ENCODE results near the gene KRT12. TPM values are rescaled to one million over a fixed set of nuclear protein-coding genes. Genes with fewer than 3 reads are reported as not detected.

KRT12 gene
- not detected for total RNA-seq

GRCh38 chr17:40866838-40867237 lies at the start of gene KRT12:
Gene KRT12, minus strand, starts transcription at chr17:40867223. Its CDS starts 37 bp downstream, at chr17:40867186.
- Mint-ChIP-seq H3K27me3 (peaks cover 30% of the 10 kb centered on the region), H3K9me3 (no peaks in the 10 kb centered on the region), H3K27ac (no peak within 1 kb of the TSS), H3K4me1 (no peaks in the 10 kb centered on the region), H3K36me3 (no peaks in the 10 kb centered on the region), H3K4me3 (no peak within 1 kb of the TSS)
- DNase-seq, result no peak

GRCh38 chr17:40916366-40916765 lies 49.3 kb upstream of the KRT12 start:
- Mint-ChIP-seq H3K4me1 (peaks cover 10% of the 10 kb centered on the region), H3K27me3 (no peaks in the 10 kb centered on the region), H3K27ac (no peak overlapping the region), H3K4me3 (no peak overlapping the region), H3K9me3 (no peaks in the 10 kb centered on the region), H3K36me3 (no peaks in the 10 kb centered on the region)
- no peak for DNase-seq

GRCh38 chr17:40915721-40916256 lies 48.8 kb upstream of the KRT12 start:
- Mint-ChIP-seq H3K4me1 (peaks cover 7% of the 10 kb centered on the region), H3K9me3 (no peaks in the 10 kb centered on the region), H3K36me3 (no peaks in the 10 kb centered on the region), H3K27me3 (peaks cover 4% of the 10 kb centered on the region), H3K4me3 (no peak overlapping the region), H3K27ac (no peak overlapping the region)
- no peak for DNase-seq

- peaks cover 4% of the 10 kb centered on the region for H3K27me3 Mint-ChIP-seq
- H3K9me3 Mint-ChIP-seq, result no peaks in the 10 kb centered on the region
- H3K27ac Mint-ChIP-seq, result no peak overlapping the region
- no peaks in the 10 kb centered on the region for H3K36me3 Mint-ChIP-seq
- no peak for DNase-seq
- no peak overlapping the region for H3K4me3 Mint-ChIP-seq
- peaks cover 7% of the 10 kb centered on the region for H3K4me1 Mint-ChIP-seq
These were observed 48.2 kb upstream of the KRT12 start for GRCh38 chr17:40915199-40915661.

- Mint-ChIP-seq H3K36me3 (no peaks in the 10 kb centered on the region), H3K27me3 (peaks cover 5% of the 10 kb centered on the region)
These were observed 47.2 kb upstream of the KRT12 start for GRCh38 chr17:40914075-40914855.

GRCh38 chr17:40912486-40913210 lies 45.6 kb upstream of the KRT12 start:
- no peak for DNase-seq
- no peak overlapping the region for H3K27ac Mint-ChIP-seq
- no peaks in the 10 kb centered on the region for H3K36me3 Mint-ChIP-seq
- no peaks in the 10 kb centered on the region for H3K9me3 Mint-ChIP-seq
- peaks cover 18% of the 10 kb centered on the region for H3K27me3 Mint-ChIP-seq
- H3K4me1 Mint-ChIP-seq, result peaks cover 12% of the 10 kb centered on the region
- no peak overlapping the region for H3K4me3 Mint-ChIP-seq

More at GRCh38 chr17:40914075-40914855, 47.2 kb upstream of the KRT12 start:
- Mint-ChIP-seq H3K4me3 (no peak overlapping the region), H3K27ac (no peak overlapping the region), H3K9me3 (no peaks in the 10 kb centered on the region), H3K4me1 (peaks cover 12% of the 10 kb centered on the region)
- no peak for DNase-seq

- no peak for DNase-seq
- H3K27ac Mint-ChIP-seq, result no peak overlapping the region
- peaks cover 32% of the 10 kb centered on the region for H3K27me3 Mint-ChIP-seq
- H3K36me3 Mint-ChIP-seq, result no peaks in the 10 kb centered on the region
- H3K4me1 Mint-ChIP-seq, result peaks cover 12% of the 10 kb centered on the region
- H3K9me3 Mint-ChIP-seq, result no peaks in the 10 kb centered on the region
- no peak overlapping the region for H3K4me3 Mint-ChIP-seq
These were observed 43.4 kb upstream of the KRT12 start for GRCh38 chr17:40910441-40910841.

DNA sequence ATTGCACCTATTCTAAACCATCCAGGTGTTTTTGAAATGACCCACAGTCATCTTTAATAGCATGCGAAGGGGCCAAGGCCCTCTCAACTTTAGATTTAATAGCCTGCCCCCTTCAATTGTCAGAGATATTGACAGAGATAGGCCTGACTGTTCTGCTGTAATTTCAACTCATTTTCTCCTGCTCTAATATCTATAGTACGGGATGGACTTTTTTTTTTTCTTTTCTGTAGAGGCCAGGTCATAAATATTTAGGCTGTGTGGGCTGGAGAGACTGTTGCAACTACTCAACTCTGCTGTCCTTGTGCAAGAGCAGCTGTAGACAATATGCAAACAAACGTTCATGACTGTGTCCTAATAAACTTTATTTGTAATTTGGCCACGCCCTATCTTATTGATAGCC lies 42.7 kb upstream of the KRT12 start:
- no peak overlapping the region for H3K4me3 Mint-ChIP-seq
- DNase-seq, result no peak
- peaks cover 6% of the 10 kb centered on the region for H3K4me1 Mint-ChIP-seq
- H3K27ac Mint-ChIP-seq, result no peak overlapping the region
- H3K9me3 Mint-ChIP-seq, result no peaks in the 10 kb centered on the region
- no peaks in the 10 kb centered on the region for H3K36me3 Mint-ChIP-seq
- peaks cover 36% of the 10 kb centered on the region for H3K27me3 Mint-ChIP-seq

- H3K9me3 Mint-ChIP-seq, result no peaks in the 10 kb centered on the region
- DNase-seq, result peak; percentile 67
- H3K27ac Mint-ChIP-seq, result no peak overlapping the region
- peaks cover 5% of the 10 kb centered on the region for H3K4me1 Mint-ChIP-seq
- no peaks in the 10 kb centered on the region for H3K36me3 Mint-ChIP-seq
- H3K27me3 Mint-ChIP-seq, result peaks cover 38% of the 10 kb centered on the region
- H3K4me3 Mint-ChIP-seq, result no peak overlapping the region
These were observed 42.3 kb upstream of the KRT12 start for GRCh38 chr17:40909351-40909750.

DNA sequence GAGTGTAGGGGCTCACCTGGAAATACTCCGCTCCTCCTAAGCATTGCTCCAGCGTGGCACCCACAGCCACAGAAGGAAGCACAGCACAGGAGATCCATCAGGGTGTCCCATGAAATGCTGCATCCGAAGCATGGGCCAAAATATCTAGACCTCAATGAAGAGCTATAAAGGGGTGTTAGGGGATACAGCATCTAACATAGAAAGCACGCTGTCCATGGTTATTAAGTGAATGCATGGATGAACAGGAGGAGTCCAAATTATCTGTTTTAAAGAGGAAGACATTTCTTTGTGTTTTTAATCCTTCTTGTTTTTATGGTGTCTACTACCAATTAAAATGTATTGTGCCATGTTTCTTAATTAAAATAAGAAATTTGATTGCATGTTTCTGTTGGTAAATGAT lies 39.6 kb upstream of the KRT12 start:
- no peak for DNase-seq
- Mint-ChIP-seq H3K4me3 (no peak overlapping the region), H3K4me1 (peaks cover 21% of the 10 kb centered on the region), H3K36me3 (no peaks in the 10 kb centered on the region), H3K27me3 (peaks cover 44% of the 10 kb centered on the region), H3K27ac (no peak overlapping the region), H3K9me3 (no peaks in the 10 kb centered on the region)

GRCh38 chr17:40905370-40905769 lies 38.3 kb upstream of the KRT12 start:
- Mint-ChIP-seq H3K4me3 (no peak overlapping the region), H3K9me3 (no peaks in the 10 kb centered on the region), H3K4me1 (peaks cover 21% of the 10 kb centered on the region), H3K27ac (no peak overlapping the region), H3K36me3 (no peaks in the 10 kb centered on the region), H3K27me3 (peaks cover 44% of the 10 kb centered on the region)
- no peak for DNase-seq

GRCh38 chr17:40903129-40903847 lies 36.3 kb upstream of the KRT12 start:
- DNase-seq, result no peak
- H3K36me3 Mint-ChIP-seq, result no peaks in the 10 kb centered on the region
- no peaks in the 10 kb centered on the region for H3K9me3 Mint-ChIP-seq
- no peak overlapping the region for H3K27ac Mint-ChIP-seq
- peaks cover 41% of the 10 kb centered on the region for H3K27me3 Mint-ChIP-seq
- H3K4me1 Mint-ChIP-seq, result peaks cover 18% of the 10 kb centered on the region
- H3K4me3 Mint-ChIP-seq, result no peak overlapping the region

DNA sequence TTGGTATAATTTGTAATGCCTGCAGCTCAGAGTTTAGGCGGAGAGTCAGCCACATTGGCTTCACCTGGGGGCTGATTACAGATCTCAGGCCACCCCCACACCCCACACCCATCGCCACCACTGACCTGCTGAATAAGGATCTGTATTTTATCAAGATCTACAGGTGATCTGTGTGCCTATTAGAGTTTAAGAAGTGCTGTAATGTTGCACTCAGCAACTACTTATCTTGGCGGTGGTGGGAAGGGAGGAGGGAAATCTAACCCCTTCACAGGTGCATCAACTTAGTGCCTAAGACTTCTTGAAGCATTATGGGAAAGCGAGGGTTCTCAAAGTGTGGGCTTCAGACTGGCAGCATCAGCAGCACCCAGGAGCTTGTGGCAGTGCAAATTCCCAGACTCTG lies 35.5 kb upstream of the KRT12 start:
- no peak overlapping the region for H3K4me3 Mint-ChIP-seq

GRCh38 chr17:40901981-40902474 lies 35.0 kb upstream of the KRT12 start:
- H3K9me3 Mint-ChIP-seq, result no peaks in the 10 kb centered on the region
- H3K4me1 Mint-ChIP-seq, result peaks cover 18% of the 10 kb centered on the region
- peaks cover 35% of the 10 kb centered on the region for H3K27me3 Mint-ChIP-seq
- H3K36me3 Mint-ChIP-seq, result no peaks in the 10 kb centered on the region
- no peak overlapping the region for H3K27ac Mint-ChIP-seq
- H3K4me3 Mint-ChIP-seq, result no peak overlapping the region
- no peak for DNase-seq

More for the DNA sequence above, 35.5 kb upstream of the KRT12 start:
- no peak for DNase-seq
- H3K9me3 Mint-ChIP-seq, result no peaks in the 10 kb centered on the region
- H3K4me1 Mint-ChIP-seq, result peaks cover 18% of the 10 kb centered on the region
- H3K27ac Mint-ChIP-seq, result no peak overlapping the region
- H3K27me3 Mint-ChIP-seq, result peaks cover 39% of the 10 kb centered on the region
- H3K36me3 Mint-ChIP-seq, result no peaks in the 10 kb centered on the region

Data from activated naive CD8-positive, alpha-beta T cell treated with anti-CD3 and anti-CD28 coated beads for 36 hours (primary cell).